HEK293T (cell line): ENCODE results near the gene RASGRP3.

ENCODE experiments used
- ARNT ChIP-seq: fragments of 450-650 bp; IDR thresholded peaks from 2 replicates; pipeline ENCODE4 v1.6.1; 2017; ENCODE audit warnings: mild to moderate bottlenecking
- BHLHE40 ChIP-seq: fragments of 450-650 bp; IDR thresholded peaks from 2 replicates; pipeline ENCODE4 v1.6.1; 2016; ENCODE audit warnings: mild to moderate bottlenecking, moderate library complexity, borderline replicate concordance
- CTBP1 ChIP-seq: fragments of 450-650 bp; IDR thresholded peaks from 2 replicates; pipeline ENCODE4 v1.6.1; 2016; ENCODE audit warnings: borderline replicate concordance
- ELF4 ChIP-seq: fragments of 450-650 bp; IDR thresholded peaks from 2 replicates; pipeline ENCODE4 v1.6.1; 2017; ENCODE audit warnings: antibody characterized with exemption
- FOXA1 ChIP-seq: fragments of 450-650 bp; IDR thresholded peaks from 2 replicates; pipeline ENCODE4 v1.6.1; 2016; ENCODE audit warnings: mild to moderate bottlenecking
- FOXK2 ChIP-seq: fragments of 450-650 bp; IDR thresholded peaks from 2 replicates; pipeline ENCODE4 v1.6.1; 2016; ENCODE audit warnings: mild to moderate bottlenecking
- FOXM1 ChIP-seq: fragments of 450-650 bp; IDR thresholded peaks from 2 replicates; pipeline ENCODE4 v1.6.1; 2017; ENCODE audit warnings: mild to moderate bottlenecking, borderline replicate concordance
- HDGF ChIP-seq: fragments of 450-650 bp; IDR thresholded peaks from 2 replicates; pipeline ENCODE4 v1.6.1; 2017; ENCODE audit warnings: antibody characterized with exemption, borderline replicate concordance
- L3MBTL2 ChIP-seq: fragments of 450-650 bp; conservative IDR thresholded peaks from 2 replicates; pipeline ENCODE4 v1.6.1; 2016; ENCODE audit warnings: mild to moderate bottlenecking
- NFRKB ChIP-seq: fragments of 450-650 bp; IDR thresholded peaks from 2 replicates; pipeline ENCODE4 v1.6.1; 2016; ENCODE audit warnings: mild to moderate bottlenecking, moderate library complexity
- SP1 ChIP-seq: fragments of 450-650 bp; IDR thresholded peaks from 2 replicates; pipeline ENCODE4 v1.6.1; 2017
- SUZ12 ChIP-seq: fragments of 450-650 bp; IDR thresholded peaks from 2 replicates; pipeline ENCODE4 v1.6.1; 2016; ENCODE audit warnings: mild to moderate bottlenecking
- TARDBP ChIP-seq: fragments of 450-650 bp; IDR thresholded peaks from 2 replicates; pipeline ENCODE4 v1.6.1; 2016

- TF ChIP-seq NFRKB (no peak), CTBP1 (no peak), HDGF (no peak), L3MBTL2 (no peak), FOXM1 (no peak), SP1 (no peak), TARDBP (no peak), SUZ12 (no peak), ARNT (no peak), ELF4 (no peak), FOXA1 (no peak), BHLHE40 (no peak), FOXK2 (no peak)
Measured at GRCh38 chr2:33426666-33427231, 49.7 kb upstream of the RASGRP3 start.
